Measurements from ENCODE around the gene PARD6B. TPM values are rescaled to one million over a fixed set of nuclear protein-coding genes. Genes with fewer than 3 reads are reported as not detected.

Gene PARD6B
- total and polyA plus RNA-seq, 2 of the 13 experiments (the other 11 are each of a cell fraction or from before 2014, with no cell fraction given) = 6.9 to 22.2 TPM

DNA sequence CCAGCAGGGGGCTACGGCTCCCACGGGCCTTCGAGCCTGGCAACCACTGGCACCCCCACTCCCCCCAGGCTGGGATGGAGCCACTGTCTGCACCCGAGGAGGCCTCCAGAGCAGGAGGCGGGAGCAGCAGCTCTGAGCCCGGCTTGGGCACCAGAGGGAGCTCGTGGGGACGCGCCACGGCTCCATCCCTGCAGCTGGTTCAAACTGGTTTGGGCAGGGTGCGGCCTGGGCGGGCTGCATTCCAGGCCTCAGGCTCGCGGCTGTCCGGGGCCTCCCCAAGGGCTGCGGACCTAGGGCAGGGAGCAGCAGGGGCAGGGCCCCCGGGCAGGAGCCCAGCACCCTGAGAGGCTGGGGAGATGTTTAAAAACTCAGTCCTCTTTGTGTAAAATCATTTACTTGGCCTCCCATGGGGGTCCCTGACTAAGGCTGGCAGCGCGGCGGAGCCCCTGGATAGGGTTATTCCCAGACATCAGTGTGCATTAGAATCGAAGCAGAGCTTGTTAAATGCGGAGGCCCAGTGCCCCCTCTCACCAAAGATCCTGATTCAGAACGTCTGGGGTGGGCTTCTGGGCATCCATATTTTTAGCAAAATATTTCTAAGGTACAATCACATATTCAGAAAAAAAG, 59.4 kb downstream of the PARD6B start (continued):
- TF ChIP-seq, protein P1, sequence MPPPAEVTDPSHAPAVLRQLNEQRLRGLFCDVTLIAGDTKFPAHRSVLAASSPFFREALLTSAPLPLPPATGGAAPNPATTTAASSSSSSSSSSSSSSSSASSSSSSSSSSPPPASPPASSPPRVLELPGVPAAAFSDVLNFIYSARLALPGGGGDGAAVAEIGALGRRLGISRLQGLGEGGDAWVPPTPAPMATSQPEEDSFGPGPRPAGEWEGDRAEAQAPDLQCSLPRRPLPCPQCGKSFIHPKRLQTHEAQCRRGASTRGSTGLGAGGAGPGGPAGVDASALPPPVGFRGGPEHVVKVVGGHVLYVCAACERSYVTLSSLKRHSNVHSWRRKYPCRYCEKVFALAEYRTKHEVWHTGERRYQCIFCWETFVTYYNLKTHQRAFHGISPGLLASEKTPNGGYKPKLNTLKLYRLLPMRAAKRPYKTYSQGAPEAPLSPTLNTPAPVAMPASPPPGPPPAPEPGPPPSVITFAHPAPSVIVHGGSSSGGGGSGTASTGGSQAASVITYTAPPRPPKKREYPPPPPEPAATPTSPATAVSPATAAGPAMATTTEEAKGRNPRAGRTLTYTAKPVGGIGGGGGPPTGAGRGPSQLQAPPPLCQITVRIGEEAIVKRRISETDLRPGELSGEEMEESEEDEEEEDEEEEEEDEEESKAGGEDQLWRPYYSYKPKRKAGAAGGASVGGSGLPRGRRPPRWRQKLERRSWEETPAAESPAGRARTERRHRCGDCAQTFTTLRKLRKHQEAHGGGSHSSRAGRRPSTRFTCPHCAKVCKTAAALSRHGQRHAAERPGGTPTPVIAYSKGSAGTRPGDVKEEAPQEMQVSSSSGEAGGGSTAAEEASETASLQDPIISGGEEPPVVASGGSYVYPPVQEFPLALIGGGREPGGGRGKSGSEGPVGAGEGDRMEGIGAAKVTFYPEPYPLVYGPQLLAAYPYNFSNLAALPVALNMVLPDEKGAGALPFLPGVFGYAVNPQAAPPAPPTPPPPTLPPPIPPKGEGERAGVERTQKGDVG (CRISPR knock-in tag; IDR thresholded peaks at IDR 0.05; ENCODE audit: borderline replicate concordance) = no peak; the same call in none of the 2 replicates
- peak; percentile 95 for TF ChIP-seq ZNF225 (CRISPR knock-in tag; IDR thresholded peaks at IDR 0.05)
- TF ChIP-seq ZNF879 (CRISPR knock-in tag; IDR thresholded peaks at IDR 0.05) = peak; percentile 55; the same call in 1 of the 2 replicates
- TF ChIP-seq ZC3H4 (CRISPR knock-in tag; IDR thresholded peaks at IDR 0.05; ENCODE audit: borderline replicate concordance) = no peak
- peak; percentile 85; the same call in 1 of the 2 replicates for TF ChIP-seq IRX3 (CRISPR knock-in tag; IDR thresholded peaks at IDR 0.05; ENCODE audit: borderline replicate concordance, low read depth)
- TF ChIP-seq, protein P2, sequence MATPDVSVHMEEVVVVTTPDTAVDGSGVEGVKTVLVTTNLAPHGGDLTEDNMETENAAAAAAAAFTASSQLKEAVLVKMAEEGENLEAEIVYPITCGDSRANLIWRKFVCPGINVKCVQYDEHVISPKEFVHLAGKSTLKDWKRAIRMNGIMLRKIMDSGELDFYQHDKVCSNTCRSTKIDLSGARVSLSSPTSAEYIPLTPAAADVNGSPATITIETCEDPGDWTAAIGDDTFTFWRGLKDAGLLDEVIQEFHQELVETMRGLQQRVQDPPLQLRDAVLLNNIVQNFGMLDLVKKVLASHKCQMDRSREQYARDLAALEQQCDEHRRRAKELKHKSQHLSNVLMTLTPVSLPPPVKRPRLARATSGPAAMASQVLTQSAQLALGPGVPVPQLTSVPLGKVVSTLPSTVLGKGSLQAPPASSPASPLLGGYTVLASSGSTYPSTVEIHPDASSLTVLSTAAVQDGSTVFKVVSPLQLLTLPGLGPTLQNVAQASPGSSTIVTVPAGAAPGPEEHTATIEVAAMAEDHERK (CRISPR knock-in tag; IDR thresholded peaks at IDR 0.05; ENCODE audit: low read depth) = no peak
- TF ChIP-seq ARID2 (CRISPR knock-in tag; IDR thresholded peaks at IDR 0.05; ENCODE audit: borderline replicate concordance) = no peak
- no peak for TF ChIP-seq ZNF841 (CRISPR knock-in tag; IDR thresholded peaks at IDR 0.05; ENCODE audit: borderline replicate concordance)
- no peak; the same call in 1 of the 2 replicates for TF ChIP-seq PCBP1 (IDR thresholded peaks at IDR 0.05; ENCODE audit: borderline replicate concordance, low read depth, low read length)
- TF ChIP-seq ZNF446 (CRISPR knock-in tag; IDR thresholded peaks at IDR 0.05) = peak; percentile 68; the same call in 1 of the 2 replicates
- no peak for TF ChIP-seq EED (CRISPR knock-in tag; IDR thresholded peaks at IDR 0.05)
- TF ChIP-seq ZNF550 (CRISPR knock-in tag; IDR thresholded peaks at IDR 0.05; ENCODE audit: borderline replicate concordance) = peak; percentile 99
- TF ChIP-seq MIXL1 (CRISPR knock-in tag; IDR thresholded peaks at IDR 0.05) = peak; percentile 85
- no peak for TF ChIP-seq ZNF121 (CRISPR knock-in tag; IDR thresholded peaks at IDR 0.05)
- no peak for TF ChIP-seq HCFC1 (IDR thresholded peaks at IDR 0.05; ENCODE audit: low read depth, low read length)
- TF ChIP-seq AGO1 (IDR thresholded peaks at IDR 0.05; ENCODE audit: low read depth, low read length, poor library complexity, severe bottlenecking) = peak; percentile 81
- TF ChIP-seq, protein P3, sequence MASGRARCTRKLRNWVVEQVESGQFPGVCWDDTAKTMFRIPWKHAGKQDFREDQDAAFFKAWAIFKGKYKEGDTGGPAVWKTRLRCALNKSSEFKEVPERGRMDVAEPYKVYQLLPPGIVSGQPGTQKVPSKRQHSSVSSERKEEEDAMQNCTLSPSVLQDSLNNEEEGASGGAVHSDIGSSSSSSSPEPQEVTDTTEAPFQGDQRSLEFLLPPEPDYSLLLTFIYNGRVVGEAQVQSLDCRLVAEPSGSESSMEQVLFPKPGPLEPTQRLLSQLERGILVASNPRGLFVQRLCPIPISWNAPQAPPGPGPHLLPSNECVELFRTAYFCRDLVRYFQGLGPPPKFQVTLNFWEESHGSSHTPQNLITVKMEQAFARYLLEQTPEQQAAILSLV (CRISPR knock-in tag; IDR thresholded peaks at IDR 0.05; ENCODE audit: borderline replicate concordance) = peak; percentile 77; the same call in 1 of the 2 replicates
- TF ChIP-seq ZFP1 (CRISPR knock-in tag; IDR thresholded peaks at IDR 0.05) = peak; percentile 85
- no peak; the same call in 1 of the 2 replicates for TF ChIP-seq NFE2 (CRISPR knock-in tag; IDR thresholded peaks at IDR 0.05)
- peak; percentile 92 for TF ChIP-seq ZNF160 (CRISPR knock-in tag; IDR thresholded peaks at IDR 0.05)
- TF ChIP-seq, protein P4, sequence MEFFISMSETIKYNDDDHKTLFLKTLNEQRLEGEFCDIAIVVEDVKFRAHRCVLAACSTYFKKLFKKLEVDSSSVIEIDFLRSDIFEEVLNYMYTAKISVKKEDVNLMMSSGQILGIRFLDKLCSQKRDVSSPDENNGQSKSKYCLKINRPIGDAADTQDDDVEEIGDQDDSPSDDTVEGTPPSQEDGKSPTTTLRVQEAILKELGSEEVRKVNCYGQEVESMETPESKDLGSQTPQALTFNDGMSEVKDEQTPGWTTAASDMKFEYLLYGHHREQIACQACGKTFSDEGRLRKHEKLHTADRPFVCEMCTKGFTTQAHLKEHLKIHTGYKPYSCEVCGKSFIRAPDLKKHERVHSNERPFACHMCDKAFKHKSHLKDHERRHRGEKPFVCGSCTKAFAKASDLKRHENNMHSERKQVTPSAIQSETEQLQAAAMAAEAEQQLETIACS (CRISPR knock-in tag; IDR thresholded peaks at IDR 0.05) = peak; percentile 70
- TF ChIP-seq MEF2D (CRISPR knock-in tag; IDR thresholded peaks at IDR 0.05) = peak; percentile 93
- TF ChIP-seq ZZZ3 (CRISPR knock-in tag; IDR thresholded peaks at IDR 0.05; ENCODE audit: borderline replicate concordance) = no peak; the same call in 1 of the 2 replicates

Data from HepG2 (cell line).